Breast epithelium (tissue), 4 donors: ENCODE data around the gene RBM39. TPM values are rescaled to one million over a fixed set of nuclear protein-coding genes. Genes with fewer than 3 reads are reported as not detected.
"Not testable (repeated sequence)": the region's sequence is repeated elsewhere in the genome, so short reads cannot be mapped to it uniquely, and the experiment has no call there.

Experiments
- DNase-seq, 2 donors: peaks; one replicate each; pipeline ENCODE4 v3.0.0-alpha.2; 2019; ENCODE audit warnings: low spot score in 2 of 2
- H3K27ac ChIP-seq, 2 donors: fragments of 200-600 bp; sonication (generic) in 1 of 2; one replicate each; pipeline ENCODE4 v1.5.1; 2016 to 2019; ENCODE audit warnings: mild to moderate bottlenecking in 1 of 2
- H3K27me3 ChIP-seq, 2 donors: fragments of 200-600 bp; sonication (generic) in 1 of 2; one replicate each; pipeline versions ENCODE4 v1.5.1 to v1.6.0; 2017 to 2019; ENCODE audit warnings: control low read depth in 1 of 2, mild to moderate bottlenecking in 1 of 2
- H3K36me3 ChIP-seq: fragments of 200-600 bp; one replicate; pipeline ENCODE4 v1.5.1; 2019
- H3K4me1 ChIP-seq, 2 donors: fragments of 200-600 bp; sonication (generic); one replicate each; pipeline ENCODE4 v1.5.1; 2016 to 2019; ENCODE audit warnings: control low read depth in 1 of 2
- H3K4me3 ChIP-seq, 3 donors: fragments of 200-600 bp; sonication (generic); 1 replicate in 2 of 3; 2 replicates in 1 of 3; pipeline ENCODE4 v1.5.1; 2016 to 2019; ENCODE audit warnings: mild to moderate bottlenecking in 3 of 3, moderate library complexity in 2 of 3
- H3K9me3 ChIP-seq, 2 donors: fragments of 200-600 bp; sonication (generic) in 1 of 2; one replicate each; pipeline ENCODE4 v1.5.1; 2016 to 2019; ENCODE audit warnings: control low read depth in 1 of 2
- CTCF ChIP-seq, 3 donors: fragments of 450-650 bp; IDR thresholded peaks; one replicate each; pipeline ENCODE4 v1.5.1; 2016 to 2017; ENCODE audit warnings: antibody characterized with exemption in 3 of 3, mild to moderate bottlenecking in 3 of 3, moderate library complexity in 3 of 3
- POLR2A ChIP-seq: fragments of 450-650 bp; IDR thresholded peaks from one replicate; pipeline ENCODE4 v1.6.1; 2016; ENCODE audit warnings: antibody characterized with exemption, mild to moderate bottlenecking, moderate library complexity
- POLR2AphosphoS5 ChIP-seq, 3 donors: sonication (generic); formaldehyde crosslinking; IDR thresholded peaks; one replicate each; pipeline ENCODE4 v1.6.1; 2017; ENCODE audit warnings: antibody characterized with exemption in 3 of 3
- intact Hi-C: fragments of 100-400 bp; cut with DNase I; formaldehyde crosslinking; loops from one replicate; pipeline ENCODE4 v1.15.1; 2023; ENCODE audit warnings: low total_unique reads
- total RNA-seq, 3 donors: library from RNA; depleted of rRNA; stranded (reverse); fragments of >200 nt; gene quantifications; one replicate each; pipeline ENCODE4 v1.1.0, GENCODE V29; 2016

The RBM39 gene
- total RNA-seq, 3 donors from 2014 or later = 305 to 660 (median 527) TPM

- TF ChIP-seq POLR2A (no peak), CTCF (IDR thresholded peaks at IDR 0.05) (no peak), POLR2AphosphoS5 (IDR thresholded peaks at IDR 0.05) (no peak)
- H3K4me3 ChIP-seq = no peak overlapping the region
Measured at GRCh38 chr20:35716330-35716729, 25.7 kb downstream of the RBM39 start.

DNA sequence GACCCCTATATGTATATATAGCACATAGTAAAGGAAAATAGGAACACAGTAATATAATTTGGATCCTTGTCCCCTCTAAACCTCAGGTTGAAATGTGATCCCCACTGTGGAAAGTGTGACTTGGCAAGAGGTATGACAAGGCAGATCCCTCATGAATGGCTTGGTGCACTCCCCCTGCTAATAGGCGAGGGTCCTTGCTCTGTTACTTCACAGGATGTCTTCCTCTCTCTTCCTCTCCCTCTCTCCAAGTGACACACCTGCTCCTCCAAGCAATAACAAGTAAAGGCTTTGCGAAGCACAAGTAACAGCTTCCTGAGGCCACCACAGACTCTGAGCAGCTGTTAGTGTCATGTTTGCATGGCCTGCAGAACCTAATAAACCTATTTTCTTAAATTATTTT lies 26.4 kb downstream of the RBM39 start:
- intact Hi-C loops = no loop called here
- no peak overlapping the region for H3K4me3 ChIP-seq
- DNase-seq = no peak
- TF ChIP-seq CTCF (IDR thresholded peaks at IDR 0.05) (no peak), POLR2AphosphoS5 (IDR thresholded peaks at IDR 0.05) (no peak), POLR2A (no peak)
- no peaks in the 10 kb centered on the region for H3K27me3 ChIP-seq
- peaks cover 36% of the 10 kb centered on the region for H3K36me3 ChIP-seq
- H3K9me3 ChIP-seq = no peaks in the 10 kb centered on the region
- no peak overlapping the region for H3K27ac ChIP-seq
- peaks cover 0 to 3% of the 10 kb centered on the region in 2 donors for H3K4me1 ChIP-seq

More at GRCh38 chr20:35716330-35716729, 25.7 kb downstream of the RBM39 start:
- Histone ChIP-seq H3K9me3 (no peaks in the 10 kb centered on the region), H3K36me3 (peaks cover 41% of the 10 kb centered on the region), H3K27ac (no peak overlapping the region), H3K27me3 (no peaks in the 10 kb centered on the region), H3K4me1 (peaks cover 0 to 2% of the 10 kb centered on the region in 2 donors)
- intact Hi-C loops = no loop called here
- no peak for DNase-seq

DNA sequence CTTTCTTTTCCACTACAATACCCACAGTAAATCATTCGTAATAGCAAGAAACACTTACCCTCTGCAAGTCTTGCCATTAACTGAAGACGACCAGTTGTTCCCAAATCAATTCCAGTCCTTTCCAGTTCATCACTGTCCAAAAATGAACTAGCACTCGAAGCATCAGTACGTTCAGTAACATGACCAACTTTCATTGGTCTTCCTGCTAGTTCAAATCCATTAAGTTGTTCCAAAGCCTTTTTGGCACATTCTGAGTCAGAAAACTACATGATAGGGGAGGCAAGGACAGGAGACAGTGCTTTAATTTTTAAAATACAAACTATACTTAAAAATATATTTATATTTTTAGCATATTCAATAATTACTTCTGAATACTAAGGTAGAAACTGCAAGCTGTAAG lies 27.9 kb downstream of the RBM39 start:
- Histone ChIP-seq H3K27ac (no peak overlapping the region), H3K27me3 (no peaks in the 10 kb centered on the region), H3K4me1 (peaks cover 2 to 3% of the 10 kb centered on the region in 2 donors), H3K4me3 (no peak overlapping the region), H3K36me3 (peaks cover 22% of the 10 kb centered on the region), H3K9me3 (no peaks in the 10 kb centered on the region)
- no peak for DNase-seq
- TF ChIP-seq POLR2AphosphoS5 (IDR thresholded peaks at IDR 0.05) (no peak), POLR2A (no peak), CTCF (IDR thresholded peaks at IDR 0.05) (no peak)
- intact Hi-C loops = no loop called here

- H3K4me3 ChIP-seq, H3K9me3 ChIP-seq, intact Hi-C loops, H3K4me1 ChIP-seq, DNase-seq, H3K27me3 ChIP-seq, H3K27ac ChIP-seq: not testable (repeated sequence)
- H3K36me3 ChIP-seq = peaks cover 21% of the 10 kb centered on the region
Measured at GRCh38 chr20:35713120-35713519, 28.9 kb downstream of the RBM39 start.

- no peak for DNase-seq
- H3K4me1 ChIP-seq = peaks cover 3 to 5% of the 10 kb centered on the region in 2 donors
- no peak overlapping the region for H3K4me3 ChIP-seq
- intact Hi-C loops = no loop called here
- peak overlapping the region in 1 of 2 donors; percentile 17 for H3K27ac ChIP-seq
- H3K9me3 ChIP-seq = no peaks in the 10 kb centered on the region
- TF ChIP-seq POLR2AphosphoS5 (IDR thresholded peaks at IDR 0.05) = no peak
- no peak for TF ChIP-seq CTCF (IDR thresholded peaks at IDR 0.05)
- no peaks in the 10 kb centered on the region for H3K27me3 ChIP-seq
- H3K36me3 ChIP-seq = peaks cover 19% of the 10 kb centered on the region
Measured at GRCh38 chr20:35711588-35712209, 30.4 kb downstream of the RBM39 start.
